Endothelial cell (in vitro differentiated cells): Measurements from ENCODE around the gene SLC12A8. TPM values are rescaled to one million over a fixed set of nuclear protein-coding genes. Genes with fewer than 3 reads are reported as not detected.

Experiments
- DNase-seq: peaks from one replicate; pipeline ENCODE4 v3.0.0; 2021; ENCODE audit warnings: low spot score
- H3K27ac Mint-ChIP-seq: one replicate; pipeline ENCODE4 v1.8.0; 2021; ENCODE audit warnings: mixed read lengths, inconsistent platforms; ENCODE audit not compliant: unreplicated experiment
- H3K27me3 Mint-ChIP-seq: one replicate; pipeline ENCODE4 v1.8.0; 2021; ENCODE audit warnings: mild to moderate bottlenecking, moderate library complexity, mixed read lengths, inconsistent platforms; ENCODE audit not compliant: unreplicated experiment
- H3K36me3 Mint-ChIP-seq: one replicate; pipeline ENCODE4 v1.8.0; 2021; ENCODE audit warnings: mild to moderate bottlenecking, low read depth, mixed read lengths, inconsistent platforms; ENCODE audit not compliant: unreplicated experiment
- H3K4me1 Mint-ChIP-seq: one replicate; pipeline ENCODE4 v1.8.0; 2021; ENCODE audit warnings: mild to moderate bottlenecking, mixed read lengths, inconsistent platforms; ENCODE audit not compliant: unreplicated experiment
- H3K4me3 Mint-ChIP-seq: one replicate; pipeline ENCODE4 v1.8.0; 2021; ENCODE audit warnings: mild to moderate bottlenecking, mixed read lengths, inconsistent platforms; ENCODE audit not compliant: unreplicated experiment
- H3K9me3 Mint-ChIP-seq: one replicate; pipeline ENCODE4 v1.8.0; 2021; ENCODE audit warnings: mixed read lengths, inconsistent platforms; ENCODE audit not compliant: unreplicated experiment
- total RNA-seq: library from RNA; stranded (reverse); fragmentation: NEBNext Ultra II Directional; extraction: Animal tissue kit (Norgen Biotek cat#: 25700); gene quantifications from one replicate; pipeline ENCODE4 v1.2.1, GENCODE V29; 2021; ENCODE audit not compliant: unreplicated experiment
- TF ChIP-seq, protein P1 (sequence below): fragments of 200-600 bp; sonication (generic); IDR thresholded peaks from one replicate; pipeline ENCODE4 v1.5.0; 2021; ENCODE audit warnings: antibody characterized with exemption; ENCODE audit not compliant: unreplicated experiment

SLC12A8 gene
- total RNA-seq, 1 donor from 2014 or later, result 0.54 TPM

DNA sequence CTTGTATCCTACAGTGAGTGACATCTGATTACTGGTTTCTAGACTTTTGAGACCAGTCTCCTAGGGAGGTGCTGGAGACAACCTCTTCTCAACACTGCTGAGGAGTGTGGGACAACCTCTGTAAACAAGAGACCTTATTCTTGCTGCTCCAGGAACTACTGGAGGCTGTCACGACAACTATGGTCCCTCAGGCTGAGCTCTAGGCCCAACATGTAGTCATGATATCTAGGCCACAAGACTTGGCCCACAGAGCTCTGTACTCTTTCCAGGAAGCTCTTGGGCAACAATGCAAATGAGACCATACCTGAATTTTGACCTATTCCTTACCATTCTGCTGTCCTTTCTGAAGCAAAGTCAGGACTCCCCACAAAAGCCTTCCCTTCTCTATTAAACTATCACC lies 132.5 kb downstream of the SLC12A8 start:
- Mint-ChIP-seq H3K36me3 (no peaks in the 10 kb centered on the region), H3K9me3 (no peaks in the 10 kb centered on the region), H3K27me3 (peaks cover 2% of the 10 kb centered on the region), H3K4me3 (no peak overlapping the region), H3K4me1 (peaks cover 10% of the 10 kb centered on the region), H3K27ac (no peak overlapping the region)
- no peak for DNase-seq
- TF ChIP-seq, protein P1, sequence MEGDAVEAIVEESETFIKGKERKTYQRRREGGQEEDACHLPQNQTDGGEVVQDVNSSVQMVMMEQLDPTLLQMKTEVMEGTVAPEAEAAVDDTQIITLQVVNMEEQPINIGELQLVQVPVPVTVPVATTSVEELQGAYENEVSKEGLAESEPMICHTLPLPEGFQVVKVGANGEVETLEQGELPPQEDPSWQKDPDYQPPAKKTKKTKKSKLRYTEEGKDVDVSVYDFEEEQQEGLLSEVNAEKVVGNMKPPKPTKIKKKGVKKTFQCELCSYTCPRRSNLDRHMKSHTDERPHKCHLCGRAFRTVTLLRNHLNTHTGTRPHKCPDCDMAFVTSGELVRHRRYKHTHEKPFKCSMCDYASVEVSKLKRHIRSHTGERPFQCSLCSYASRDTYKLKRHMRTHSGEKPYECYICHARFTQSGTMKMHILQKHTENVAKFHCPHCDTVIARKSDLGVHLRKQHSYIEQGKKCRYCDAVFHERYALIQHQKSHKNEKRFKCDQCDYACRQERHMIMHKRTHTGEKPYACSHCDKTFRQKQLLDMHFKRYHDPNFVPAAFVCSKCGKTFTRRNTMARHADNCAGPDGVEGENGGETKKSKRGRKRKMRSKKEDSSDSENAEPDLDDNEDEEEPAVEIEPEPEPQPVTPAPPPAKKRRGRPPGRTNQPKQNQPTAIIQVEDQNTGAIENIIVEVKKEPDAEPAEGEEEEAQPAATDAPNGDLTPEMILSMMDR, result no peak

DNA sequence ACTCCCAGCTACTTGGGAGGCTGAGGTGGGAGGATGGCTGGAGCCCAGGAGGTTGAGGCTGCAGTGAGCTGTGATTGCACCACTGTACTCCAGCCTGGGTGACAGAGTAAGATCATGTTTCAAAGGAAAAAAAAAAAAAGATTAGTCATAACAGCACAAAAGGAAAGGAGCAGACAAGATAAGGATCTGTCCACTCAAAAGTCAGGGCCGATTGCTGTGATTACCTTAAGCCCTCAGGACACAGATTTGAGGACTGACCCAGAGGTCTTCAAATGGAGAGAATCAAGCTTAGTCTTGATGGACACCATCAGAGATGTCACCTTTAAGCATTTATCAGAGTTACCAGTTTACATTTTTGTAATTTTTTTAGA lies 132.9 kb downstream of the SLC12A8 start:
- Mint-ChIP-seq H3K4me1 (peaks cover 10% of the 10 kb centered on the region), H3K4me3 (no peak overlapping the region), H3K27ac (no peak overlapping the region), H3K36me3 (no peaks in the 10 kb centered on the region), H3K9me3 (no peaks in the 10 kb centered on the region), H3K27me3 (peaks cover 3% of the 10 kb centered on the region)
- TF ChIP-seq, protein P1, result no peak
- no peak for DNase-seq

DNA sequence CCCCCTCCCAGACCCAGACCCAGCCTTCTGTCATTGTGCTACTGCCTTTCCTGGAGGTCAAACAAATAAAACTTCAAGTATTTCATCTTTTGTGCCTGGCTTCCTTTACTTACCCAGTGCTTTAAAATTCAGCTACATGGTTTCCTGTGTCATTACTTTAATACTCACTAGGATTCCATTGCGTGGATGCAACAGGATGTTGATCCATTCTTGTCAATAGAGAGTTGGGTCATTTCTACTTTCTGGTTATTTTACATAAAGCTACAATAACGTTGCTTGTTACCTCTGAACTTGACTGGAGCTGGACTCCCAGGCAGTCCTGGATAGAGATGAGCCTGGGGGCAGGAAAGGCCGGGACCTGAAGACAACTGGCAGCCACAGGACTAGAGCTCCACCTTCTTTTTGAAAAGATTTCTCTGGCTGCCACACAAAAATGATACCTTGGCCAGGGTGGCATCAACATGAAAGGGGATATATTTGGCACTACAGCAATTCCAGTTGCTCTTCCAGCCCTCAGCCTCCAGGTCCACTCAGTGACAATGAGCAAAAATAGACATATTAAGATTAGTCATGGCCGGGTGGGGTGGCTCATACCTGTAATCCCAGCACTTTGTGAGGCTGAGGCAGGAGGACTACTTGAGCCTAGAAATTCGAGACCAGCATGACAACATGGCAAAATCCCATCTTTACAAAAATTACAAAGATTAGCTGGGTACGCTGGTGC lies 133.4 kb downstream of the SLC12A8 start:
- no peaks in the 10 kb centered on the region for H3K9me3 Mint-ChIP-seq

DNA sequence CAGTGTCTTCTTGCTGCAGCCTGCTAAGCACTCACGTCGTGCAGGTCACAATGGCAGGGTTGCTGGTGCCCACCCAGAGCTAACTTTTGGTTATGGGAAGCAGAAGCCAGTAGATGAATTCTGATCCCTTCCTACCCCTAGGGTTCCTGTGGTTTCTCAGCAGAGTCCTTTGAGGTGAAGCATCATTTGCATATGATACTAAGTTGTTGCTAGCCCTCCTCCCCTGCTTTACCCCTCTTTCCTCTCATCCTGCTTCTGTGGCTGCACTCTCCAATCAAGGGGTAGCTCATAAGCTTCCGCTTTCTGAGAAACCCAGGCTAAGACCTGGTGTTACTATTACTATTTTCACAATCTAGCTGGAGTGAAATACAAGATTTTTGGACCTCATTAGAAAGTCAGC lies 134.7 kb downstream of the SLC12A8 start:
- H3K27ac Mint-ChIP-seq, result no peak overlapping the region
- TF ChIP-seq, protein P1, result no peak
- no peaks in the 10 kb centered on the region for H3K36me3 Mint-ChIP-seq
- no peak for DNase-seq
- H3K4me3 Mint-ChIP-seq, result no peak overlapping the region
- H3K9me3 Mint-ChIP-seq, result no peaks in the 10 kb centered on the region
- peaks cover 10% of the 10 kb centered on the region for H3K4me1 Mint-ChIP-seq
- peaks cover 5% of the 10 kb centered on the region for H3K27me3 Mint-ChIP-seq

More for the DNA sequence above, 133.4 kb downstream of the SLC12A8 start:
- peaks cover 5% of the 10 kb centered on the region for H3K27me3 Mint-ChIP-seq
- TF ChIP-seq, protein P1, result no peak
- no peak for DNase-seq
- H3K36me3 Mint-ChIP-seq, result no peaks in the 10 kb centered on the region
- no peak overlapping the region for H3K27ac Mint-ChIP-seq
- H3K4me1 Mint-ChIP-seq, result peaks cover 10% of the 10 kb centered on the region
- H3K4me3 Mint-ChIP-seq, result no peak overlapping the region

DNA sequence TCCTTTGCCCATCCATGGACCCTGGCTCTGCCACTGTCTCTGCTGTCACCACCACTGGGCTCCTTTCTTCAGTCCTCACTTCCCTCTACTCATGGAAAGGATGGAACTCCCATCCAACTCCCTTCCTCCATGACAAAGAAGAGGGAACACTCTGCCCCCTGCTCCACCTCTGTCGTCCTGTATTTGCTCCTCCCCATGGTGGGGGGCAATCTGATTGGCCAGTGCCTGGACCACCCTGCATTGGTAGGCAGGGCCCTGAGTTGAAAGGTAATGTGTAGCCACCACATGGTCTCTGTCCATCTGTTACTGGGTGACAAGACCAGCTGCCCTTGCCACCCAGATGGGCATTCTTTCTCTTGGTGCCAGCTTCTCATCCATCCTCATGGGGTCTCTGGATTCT lies 136.1 kb downstream of the SLC12A8 start:
- Mint-ChIP-seq H3K36me3 (no peaks in the 10 kb centered on the region), H3K4me3 (no peak overlapping the region), H3K9me3 (no peaks in the 10 kb centered on the region)

More for the DNA sequence above, 136.1 kb downstream of the SLC12A8 start:
- H3K27me3 Mint-ChIP-seq, result peaks cover 5% of the 10 kb centered on the region
- H3K4me1 Mint-ChIP-seq, result peaks cover 10% of the 10 kb centered on the region
- TF ChIP-seq, protein P1, result no peak
- DNase-seq, result no peak
- H3K27ac Mint-ChIP-seq, result no peak overlapping the region
